GM12892 (cell line): ENCODE data around the gene FBRSL1.

Source experiments
- POLR2AphosphoS5 ChIP-seq: IDR thresholded peaks from 2 replicates; pipeline ENCODE4 v1.6.1; 2011; ENCODE audit warnings: low read depth, low read length, control low read depth
- TAF1 ChIP-seq: IDR thresholded peaks from 2 replicates; pipeline ENCODE4 v1.6.1; 2011; ENCODE audit warnings: low read depth, mild to moderate bottlenecking, control low read depth, low read length, borderline replicate concordance

DNA sequence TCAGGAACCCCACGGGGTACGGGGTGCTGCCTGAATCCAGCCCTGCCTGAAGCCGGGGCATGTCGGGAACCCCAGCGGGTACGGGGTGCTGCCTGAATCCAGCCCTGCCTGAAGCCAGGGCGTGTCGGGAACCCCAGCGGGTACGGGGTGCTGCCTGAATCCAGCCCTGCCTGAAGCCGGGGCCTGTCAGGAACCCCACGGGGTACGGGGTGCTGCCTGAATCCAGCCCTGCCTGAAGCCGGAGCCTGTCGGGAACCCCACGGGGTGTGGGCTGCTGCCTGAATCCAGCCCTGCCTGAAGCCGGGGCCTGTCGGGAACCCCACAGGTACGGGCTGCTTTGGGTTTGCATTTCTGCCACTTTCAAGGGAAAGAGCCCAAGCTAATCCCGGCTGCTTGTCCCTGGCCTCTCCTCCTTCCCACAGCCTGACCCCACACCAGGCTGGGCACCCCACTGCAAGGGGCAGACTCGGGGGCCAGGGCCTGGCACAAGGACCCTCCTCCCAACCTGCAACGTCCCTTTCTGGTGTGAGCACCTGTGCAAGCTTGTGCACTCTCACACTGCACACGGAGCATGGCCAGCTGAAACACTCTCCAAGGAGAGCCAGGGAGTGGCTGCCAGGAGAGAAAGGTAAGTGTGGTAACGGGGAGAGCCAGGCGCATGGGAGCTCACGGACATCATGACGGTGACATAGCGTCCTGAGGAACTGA lies 5.6 kb upstream of the FBRSL1 start:
- TF ChIP-seq TAF1 (no peak), POLR2AphosphoS5 (no peak)
